CD4-positive, alpha-beta T cell treated with Interleukin-2 at 100 ng/mL for 4 hours (primary cell): Measurements from ENCODE around the gene GRID2.

Experiments
- DNase-seq: peaks from one replicate; pipeline ENCODE4 v3.0.0-alpha.2; 2020; ENCODE audit warnings: low spot score

Gene GRID2

DNA sequence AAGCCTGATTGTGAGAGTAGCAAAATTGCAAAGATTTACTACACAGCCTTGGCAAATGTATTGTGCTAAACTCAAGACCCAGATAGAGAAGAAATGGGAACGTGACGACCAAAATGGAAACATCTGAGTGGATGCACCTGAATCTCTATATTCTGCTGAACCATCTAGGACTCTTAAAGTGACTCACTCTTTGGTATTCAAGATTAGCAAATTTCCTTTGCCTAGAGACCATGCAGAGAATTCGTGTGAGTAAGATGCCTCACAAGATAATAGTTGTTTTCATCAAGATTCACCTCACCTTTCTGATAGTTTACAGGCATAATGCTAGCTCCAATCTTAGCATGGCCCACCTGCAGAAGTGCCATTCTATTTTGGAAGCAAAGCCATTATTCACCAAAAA, 1510.4 kb downstream of the GRID2 start:
- no peak for DNase-seq

DNA sequence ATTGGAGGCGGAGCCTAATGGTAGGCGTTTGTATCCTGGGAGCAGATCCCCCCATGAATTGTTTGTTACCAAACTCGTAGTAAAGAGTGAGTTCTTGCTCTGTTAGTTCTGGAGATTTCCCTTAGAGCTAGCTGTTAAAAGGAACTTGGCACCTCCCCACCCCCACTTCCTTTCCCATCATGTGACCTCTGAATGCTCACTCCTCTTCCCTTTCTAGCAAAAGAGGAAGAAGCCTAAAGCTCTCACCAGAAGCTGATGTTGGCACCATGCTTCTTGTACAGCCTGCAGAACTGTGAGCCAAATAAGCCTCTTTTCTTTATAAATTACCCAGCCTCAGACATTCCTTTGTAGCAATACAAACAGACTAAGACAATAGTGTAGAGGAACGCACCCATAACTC, 1511.0 kb downstream of the GRID2 start:
- no peak for DNase-seq
